ENCODE measurements around the gene GGTA1. TPM values are rescaled to one million over a fixed set of nuclear protein-coding genes. Genes with fewer than 3 reads are reported as not detected.

Gene GGTA1
- polyA plus RNA-seq, 1 of the 3 experiments (the other 2 are of a cell fraction) = 0.03 TPM

GRCh38 chr9:121452085-121452484, 47.6 kb downstream of the GGTA1 start:
- Histone ChIP-seq H3K27ac (ENCODE audit: low read depth in 2 of 2, low read length in 1 of 2) (no peak overlapping the region), H3K4me1 (ENCODE audit: control insufficient read depth in 1 of 2, insufficient read depth in 2 of 2, low read depth in 1 of 2, low read length in 1 of 2) (no peaks in the 10 kb centered on the region; a peak in 2 of 4 replicates), H3K9me2 (no peaks in the 10 kb centered on the region), H3K36me3 (replicated peaks in 1 of 2; ENCODE audit: control insufficient read depth in 1 of 2, insufficient read depth in 2 of 2, low read length in 1 of 2) (no peaks in the 10 kb centered on the region), H3K4me2 (no peak overlapping the region), H3K79me2 (ENCODE audit: insufficient read depth) (no peaks in the 10 kb centered on the region), H4K20me1 (ENCODE audit: insufficient read depth) (no peaks in the 10 kb centered on the region), H2AFZ (ENCODE audit: low read depth) (no peak overlapping the region), H3K4me3 (ENCODE audit: low read depth in 2 of 2, low read length in 1 of 2) (no peak overlapping the region), H3K9ac (no peak overlapping the region), H3K27me3 (ENCODE audit: insufficient read depth) (peaks cover 5% of the 10 kb centered on the region; the same call in 1 of the 2 replicates), H3F3A (replicated peaks; ENCODE audit: insufficient read depth) (no peaks in the 10 kb centered on the region), H3K9me3 (no peaks in the 10 kb centered on the region)
- POLR2A ChIA-PET = no interaction called here
- no peak for DNase-seq
- CTCF ChIA-PET = interaction anchor here (0.7 to 3.8 kb wide), 2 partner anchors 10 to 12 kb away, joined by 3 to 17 read pairs; no protein-coding TSS in a partner anchor
- TF ChIP-seq SMC3 (IDR thresholded peaks at IDR 0.05; ENCODE audit: low read depth, low read length) (no peak), JUND (IDR thresholded peaks at IDR 0.05) (no peak)
- 82% methylated on average over 6 of the region's 6 CpGs for WGBS (ENCODE audit: low lambda C conversion rate)

GRCh38 chr9:121451586-121451985, 48.1 kb downstream of the GGTA1 start:
- Histone ChIP-seq H3K4me1 (ENCODE audit: control insufficient read depth in 1 of 2, insufficient read depth in 2 of 2, low read depth in 1 of 2, low read length in 1 of 2) (no peaks in the 10 kb centered on the region; a peak in 2 of 4 replicates), H3K9me3 (no peaks in the 10 kb centered on the region), H2AFZ (ENCODE audit: low read depth) (no peak overlapping the region), H3K79me2 (ENCODE audit: insufficient read depth) (no peaks in the 10 kb centered on the region), H3K9ac (no peak overlapping the region), H3K27ac (ENCODE audit: low read depth in 2 of 2, low read length in 1 of 2) (no peak overlapping the region), H3K4me2 (no peak overlapping the region), H3K4me3 (ENCODE audit: low read depth in 2 of 2, low read length in 1 of 2) (no peak overlapping the region), H4K20me1 (ENCODE audit: insufficient read depth) (no peaks in the 10 kb centered on the region), H3K9me2 (no peaks in the 10 kb centered on the region), H3K36me3 (replicated peaks in 1 of 2; ENCODE audit: control insufficient read depth in 1 of 2, insufficient read depth in 2 of 2, low read length in 1 of 2) (no peaks in the 10 kb centered on the region), H3K27me3 (ENCODE audit: insufficient read depth) (peaks cover 2% of the 10 kb centered on the region; the same call in 1 of the 2 replicates), H3F3A (replicated peaks; ENCODE audit: insufficient read depth) (no peaks in the 10 kb centered on the region)
- DNase-seq = no peak
- ChIA-PET POLR2A (no interaction called here), CTCF (interaction anchor here (0.9 to 3.8 kb wide), 5 partner anchors 10 to 244 kb away, joined by 3 to 17 read pairs (median 4); no protein-coding TSS in a partner anchor)
- WGBS (ENCODE audit: low lambda C conversion rate) = 46% methylated on average over 2 of the region's 2 CpGs
- TF ChIP-seq POLR2AphosphoS5 (IDR thresholded peaks at IDR 0.05; ENCODE audit: low read depth, low read length) (no peak), REST (IDR thresholded peaks at IDR 0.05; ENCODE audit: low read depth, low read length) (no peak), RAD21 (IDR thresholded peaks at IDR 0.05; ENCODE audit: low read length) (no peak), RCOR1 (IDR thresholded peaks at IDR 0.05; ENCODE audit: low read length) (no peak), MEF2A (IDR thresholded peaks at IDR 0.05; ENCODE audit: borderline replicate concordance, low read depth) (no peak), FOXM1 (IDR thresholded peaks at IDR 0.05; ENCODE audit: low read depth) (no peak), NFIC (IDR thresholded peaks at IDR 0.05; ENCODE audit: borderline replicate concordance) (no peak), TEAD4 (IDR thresholded peaks at IDR 0.05; ENCODE audit: borderline replicate concordance, insufficient read depth) (no peak), JUND (IDR thresholded peaks at IDR 0.05) (no peak)
- TF ChIP-seq, protein P1, sequence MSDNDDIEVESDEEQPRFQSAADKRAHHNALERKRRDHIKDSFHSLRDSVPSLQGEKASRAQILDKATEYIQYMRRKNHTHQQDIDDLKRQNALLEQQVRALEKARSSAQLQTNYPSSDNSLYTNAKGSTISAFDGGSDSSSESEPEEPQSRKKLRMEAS (IDR thresholded peaks at IDR 0.05; ENCODE audit: low read depth) = no peak

Measured in SK-N-SH (cell line).